ENCODE measurements around the gene UGT1A5.

Gene UGT1A5

GRCh38 chr2:233708942-233709341, 3.8 kb upstream of the UGT1A5 start:
- H3K27me3 ChIP-seq (ENCODE audit: low read length): no peaks in the 10 kb centered on the region
- H4K20me1 ChIP-seq (ENCODE audit: low read depth, low read length): no peaks in the 10 kb centered on the region
- TF ChIP-seq EZH2phosphoT487 (conservative IDR thresholded peaks at IDR 0.05; ENCODE audit: low read length): no peak
- TF ChIP-seq CTCF (IDR thresholded peaks at IDR 0.05; ENCODE audit: insufficient read depth, low read length, poor library complexity, severe bottlenecking): no peak

GRCh38 chr2:233711312-233712008, 1.2 kb upstream of the UGT1A5 start:
- no peak overlapping the region for H3K27ac ChIP-seq (ENCODE audit: low read depth, low read length)
- H3F3A ChIP-seq (ENCODE audit: insufficient read depth): no peaks in the 10 kb centered on the region
- no peaks in the 10 kb centered on the region for H3K79me2 ChIP-seq (ENCODE audit: insufficient read depth, low read length)
- no peaks in the 10 kb centered on the region for H3K27me3 ChIP-seq (ENCODE audit: low read length)
- no peak overlapping the region for H3K4me2 ChIP-seq (ENCODE audit: low read depth, low read length, poor library complexity, severe bottlenecking)
- no peaks in the 10 kb centered on the region for H3K36me3 ChIP-seq (ENCODE audit: low read length)
- no peak overlapping the region for H2AFZ ChIP-seq (ENCODE audit: low read depth, low read length, severe bottlenecking)
- TF ChIP-seq EZH2phosphoT487 (conservative IDR thresholded peaks at IDR 0.05; ENCODE audit: low read length): no peak
- peak; percentile 98 for TF ChIP-seq CTCF (IDR thresholded peaks at IDR 0.05; ENCODE audit: insufficient read depth, low read length, poor library complexity, severe bottlenecking)
- H3K9me3 ChIP-seq (ENCODE audit: insufficient read depth, low read length): no peaks in the 10 kb centered on the region
- no peak overlapping the region for H3K9ac ChIP-seq (ENCODE audit: low read length)
- no peaks in the 10 kb centered on the region for H3K9me2 ChIP-seq (replicated peaks; ENCODE audit: insufficient read depth, low read length)
- H3K4me3 ChIP-seq (ENCODE audit: insufficient read depth, low read length, poor library complexity, severe bottlenecking): no peak overlapping the region
- H4K20me1 ChIP-seq (ENCODE audit: low read depth, low read length): no peaks in the 10 kb centered on the region

More at GRCh38 chr2:233708942-233709341, 3.8 kb upstream of the UGT1A5 start:
- Histone ChIP-seq H3F3A (ENCODE audit: insufficient read depth) (no peaks in the 10 kb centered on the region), H2AFZ (ENCODE audit: low read depth, low read length, severe bottlenecking) (no peak overlapping the region), H3K36me3 (ENCODE audit: low read length) (no peaks in the 10 kb centered on the region), H3K9ac (ENCODE audit: low read length) (no peak overlapping the region), H3K4me2 (ENCODE audit: low read depth, low read length, poor library complexity, severe bottlenecking) (no peak overlapping the region), H3K27ac (ENCODE audit: low read depth, low read length) (no peak overlapping the region), H3K9me2 (replicated peaks; ENCODE audit: insufficient read depth, low read length) (no peaks in the 10 kb centered on the region), H3K4me3 (ENCODE audit: insufficient read depth, low read length, poor library complexity, severe bottlenecking) (no peak overlapping the region), H3K9me3 (ENCODE audit: insufficient read depth, low read length) (no peaks in the 10 kb centered on the region), H3K79me2 (ENCODE audit: insufficient read depth, low read length) (no peaks in the 10 kb centered on the region)

GRCh38 chr2:233713262-233713615, 532 bp downstream of the UGT1A5 start:
- no peaks in the 10 kb centered on the region for H3K79me2 ChIP-seq (ENCODE audit: insufficient read depth, low read length)
- no peak overlapping the region for H3K4me3 ChIP-seq (ENCODE audit: insufficient read depth, low read length, poor library complexity, severe bottlenecking)

More at GRCh38 chr2:233713262-233713615, 532 bp downstream of the UGT1A5 start:
- H3K4me2 ChIP-seq (ENCODE audit: low read depth, low read length, poor library complexity, severe bottlenecking): no peak overlapping the region
- H3K9me3 ChIP-seq (ENCODE audit: insufficient read depth, low read length): no peaks in the 10 kb centered on the region
- no peak overlapping the region for H3K9ac ChIP-seq (ENCODE audit: low read length)
- H3K27me3 ChIP-seq (ENCODE audit: low read length): no peaks in the 10 kb centered on the region
- no peaks in the 10 kb centered on the region for H3F3A ChIP-seq (ENCODE audit: insufficient read depth)
- no peak for TF ChIP-seq EZH2phosphoT487 (conservative IDR thresholded peaks at IDR 0.05; ENCODE audit: low read length)
- TF ChIP-seq CTCF (IDR thresholded peaks at IDR 0.05; ENCODE audit: insufficient read depth, low read length, poor library complexity, severe bottlenecking): no peak
- H3K9me2 ChIP-seq (replicated peaks; ENCODE audit: insufficient read depth, low read length): no peaks in the 10 kb centered on the region
- no peak overlapping the region for H2AFZ ChIP-seq (ENCODE audit: low read depth, low read length, severe bottlenecking)
- no peaks in the 10 kb centered on the region for H4K20me1 ChIP-seq (ENCODE audit: low read depth, low read length)
- no peak overlapping the region for H3K27ac ChIP-seq (ENCODE audit: low read depth, low read length)
- H3K36me3 ChIP-seq (ENCODE audit: low read length): no peaks in the 10 kb centered on the region

Measured in SU-DHL-6 (cell line).